Measurements from ENCODE around the gene SYNE2.
A peak's percentile ranks its signal among the peaks of the same experiment; 100 is the strongest.
"Not testable (repeated sequence)": the region's sequence is repeated elsewhere in the genome, so short reads cannot be mapped to it uniquely, and the experiment has no call there.

SYNE2 gene

GRCh38 chr14:64178814-64179213 lies 326.0 kb downstream of the SYNE2 start:
- no peak for TF ChIP-seq CTCF (conservative IDR thresholded peaks at IDR 0.05; ENCODE audit: low read length)
- H3K4me3 ChIP-seq (ENCODE audit: low read length): no peak overlapping the region
- DNase-seq (ENCODE audit: low read depth): no peak

GRCh38 chr14:64182908-64183307 lies 330.1 kb downstream of the SYNE2 start:
- H3K4me3 ChIP-seq (ENCODE audit: low read length); DNase-seq (ENCODE audit: low read depth): not testable (repeated sequence)

- no peak for DNase-seq (ENCODE audit: low read depth)
- no peak overlapping the region for H3K4me3 ChIP-seq (ENCODE audit: low read length)
- no peak for TF ChIP-seq CTCF (conservative IDR thresholded peaks at IDR 0.05; ENCODE audit: low read length)
Measured at GRCh38 chr14:64184103-64184729, 331.4 kb downstream of the SYNE2 start.

- DNase-seq (ENCODE audit: low read depth): no peak
- no peak overlapping the region for H3K4me3 ChIP-seq (ENCODE audit: low read length)
- TF ChIP-seq CTCF (conservative IDR thresholded peaks at IDR 0.05; ENCODE audit: low read length): no peak
Measured at GRCh38 chr14:64185184-64185583, 332.4 kb downstream of the SYNE2 start.

GRCh38 chr14:64186231-64187129 lies 333.7 kb downstream of the SYNE2 start:
- H3K4me3 ChIP-seq (ENCODE audit: low read length): no peak overlapping the region
- TF ChIP-seq CTCF (conservative IDR thresholded peaks at IDR 0.05; ENCODE audit: low read length): no peak
- no peak for DNase-seq (ENCODE audit: low read depth)

GRCh38 chr14:64187331-64187730 lies 334.5 kb downstream of the SYNE2 start:
- H3K4me3 ChIP-seq (ENCODE audit: low read length): no peak overlapping the region
- peak; percentile 39 for DNase-seq (ENCODE audit: low read depth)
- TF ChIP-seq CTCF (conservative IDR thresholded peaks at IDR 0.05; ENCODE audit: low read length): no peak

- no peak for TF ChIP-seq CTCF (conservative IDR thresholded peaks at IDR 0.05; ENCODE audit: low read length)
- DNase-seq (ENCODE audit: low read depth): no peak
- H3K4me3 ChIP-seq (ENCODE audit: low read length): no peak overlapping the region
Measured at GRCh38 chr14:64190974-64191502, 338.2 kb downstream of the SYNE2 start.

Measured in AG10803 (cell line).